ENCODE results near the gene APOBEC2. TPM values are rescaled to one million over a fixed set of nuclear protein-coding genes. Genes with fewer than 3 reads are reported as not detected.

Gene APOBEC2
- total and polyA plus RNA-seq, 9 of the 15 experiments (the other 6 are each of a cell fraction or from before 2014, with no cell fraction given), result 0.25 to 1.6 TPM; not detected in 7

DNA sequence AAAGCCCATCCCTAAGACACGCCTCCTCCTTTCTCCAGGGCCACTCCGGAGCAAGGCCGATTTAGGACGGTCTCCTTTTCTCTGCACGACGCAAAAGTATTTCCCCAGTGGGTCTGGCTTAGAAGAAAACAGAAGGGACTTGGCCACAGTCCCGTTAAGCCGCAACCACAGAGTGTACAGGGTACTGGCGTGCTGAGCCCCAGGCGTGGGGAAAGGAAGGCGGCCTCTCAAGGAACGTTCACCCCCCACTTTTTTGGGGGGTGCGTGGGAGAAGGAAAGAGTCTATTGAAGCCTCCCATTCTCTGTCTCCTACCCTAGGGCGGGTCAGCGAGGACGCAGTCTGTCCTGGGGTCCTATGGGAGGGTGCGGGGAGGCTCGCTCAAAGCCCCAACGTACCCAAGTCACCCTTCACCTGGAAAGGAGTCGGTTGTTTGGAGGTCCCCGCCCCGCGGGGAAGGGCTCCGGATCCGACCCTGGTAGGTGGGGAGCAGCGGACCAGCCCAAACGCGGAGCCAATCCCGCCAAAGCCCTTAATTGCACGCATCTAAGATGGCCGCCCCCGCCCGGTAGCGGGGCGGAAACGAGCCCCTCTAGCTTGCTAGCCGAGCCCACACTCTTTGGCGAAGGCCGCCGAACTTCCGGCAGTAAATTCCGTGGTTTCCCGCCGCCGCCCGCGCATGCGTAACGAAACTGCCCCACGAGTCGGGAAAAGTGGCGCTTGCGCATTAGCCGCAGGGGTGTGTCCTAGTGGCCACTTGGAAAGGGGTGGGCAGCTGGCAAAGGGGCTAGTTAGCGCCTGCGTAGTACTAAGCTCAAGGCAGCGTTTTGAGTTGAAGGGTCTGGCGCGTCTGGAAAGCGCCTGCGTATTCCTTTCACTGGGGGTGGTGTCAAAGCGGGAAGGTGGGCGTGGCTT, 19.2 kb downstream of the APOBEC2 start, which contains the start of gene OARD1 (continued):
- TF ChIP-seq, protein P1, sequence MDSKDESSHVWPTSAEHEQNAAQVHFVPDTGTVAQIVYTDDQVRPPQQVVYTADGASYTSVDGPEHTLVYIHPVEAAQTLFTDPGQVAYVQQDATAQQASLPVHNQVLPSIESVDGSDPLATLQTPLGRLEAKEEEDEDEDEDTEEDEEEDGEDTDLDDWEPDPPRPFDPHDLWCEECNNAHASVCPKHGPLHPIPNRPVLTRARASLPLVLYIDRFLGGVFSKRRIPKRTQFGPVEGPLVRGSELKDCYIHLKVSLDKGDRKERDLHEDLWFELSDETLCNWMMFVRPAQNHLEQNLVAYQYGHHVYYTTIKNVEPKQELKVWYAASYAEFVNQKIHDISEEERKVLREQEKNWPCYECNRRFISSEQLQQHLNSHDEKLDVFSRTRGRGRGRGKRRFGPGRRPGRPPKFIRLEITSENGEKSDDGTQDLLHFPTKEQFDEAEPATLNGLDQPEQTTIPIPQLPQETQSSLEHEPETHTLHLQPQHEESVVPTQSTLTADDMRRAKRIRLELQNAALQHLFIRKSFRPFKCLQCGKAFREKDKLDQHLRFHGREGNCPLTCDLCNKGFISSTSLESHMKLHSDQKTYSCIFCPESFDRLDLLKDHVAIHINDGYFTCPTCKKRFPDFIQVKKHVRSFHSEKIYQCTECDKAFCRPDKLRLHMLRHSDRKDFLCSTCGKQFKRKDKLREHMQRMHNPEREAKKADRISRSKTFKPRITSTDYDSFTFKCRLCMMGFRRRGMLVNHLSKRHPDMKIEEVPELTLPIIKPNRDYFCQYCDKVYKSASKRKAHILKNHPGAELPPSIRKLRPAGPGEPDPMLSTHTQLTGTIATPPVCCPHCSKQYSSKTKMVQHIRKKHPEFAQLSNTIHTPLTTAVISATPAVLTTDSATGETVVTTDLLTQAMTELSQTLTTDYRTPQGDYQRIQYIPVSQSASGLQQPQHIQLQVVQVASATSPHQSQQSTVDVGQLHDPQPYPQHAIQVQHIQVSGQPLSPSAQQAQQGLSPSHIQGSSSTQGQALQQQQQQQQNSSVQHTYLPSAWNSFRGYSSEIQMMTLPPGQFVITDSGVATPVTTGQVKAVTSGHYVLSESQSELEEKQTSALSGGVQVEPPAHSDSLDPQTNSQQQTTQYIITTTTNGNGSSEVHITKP (IDR thresholded peaks at IDR 0.05; ENCODE audit: partially characterized antibody), result peak; percentile 86
- peak; percentile 16; the same call in 1 of the 2 replicates for TF ChIP-seq GTF2F1 (IDR thresholded peaks at IDR 0.05; ENCODE audit: low read depth, low read length)
- TF ChIP-seq BCL6 (CRISPR knock-in tag; IDR thresholded peaks at IDR 0.05), result no peak
- TF ChIP-seq, protein P2, sequence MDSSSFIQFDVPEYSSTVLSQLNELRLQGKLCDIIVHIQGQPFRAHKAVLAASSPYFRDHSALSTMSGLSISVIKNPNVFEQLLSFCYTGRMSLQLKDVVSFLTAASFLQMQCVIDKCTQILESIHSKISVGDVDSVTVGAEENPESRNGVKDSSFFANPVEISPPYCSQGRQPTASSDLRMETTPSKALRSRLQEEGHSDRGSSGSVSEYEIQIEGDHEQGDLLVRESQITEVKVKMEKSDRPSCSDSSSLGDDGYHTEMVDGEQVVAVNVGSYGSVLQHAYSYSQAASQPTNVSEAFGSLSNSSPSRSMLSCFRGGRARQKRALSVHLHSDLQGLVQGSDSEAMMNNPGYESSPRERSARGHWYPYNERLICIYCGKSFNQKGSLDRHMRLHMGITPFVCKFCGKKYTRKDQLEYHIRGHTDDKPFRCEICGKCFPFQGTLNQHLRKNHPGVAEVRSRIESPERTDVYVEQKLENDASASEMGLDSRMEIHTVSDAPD (CRISPR knock-in tag; IDR thresholded peaks at IDR 0.05), result no peak
- TF ChIP-seq HNRNPLL (IDR thresholded peaks at IDR 0.05; ENCODE audit: low read depth, low read length, poor library complexity, severe bottlenecking), result peak; percentile 76
- TF ChIP-seq, protein P3, sequence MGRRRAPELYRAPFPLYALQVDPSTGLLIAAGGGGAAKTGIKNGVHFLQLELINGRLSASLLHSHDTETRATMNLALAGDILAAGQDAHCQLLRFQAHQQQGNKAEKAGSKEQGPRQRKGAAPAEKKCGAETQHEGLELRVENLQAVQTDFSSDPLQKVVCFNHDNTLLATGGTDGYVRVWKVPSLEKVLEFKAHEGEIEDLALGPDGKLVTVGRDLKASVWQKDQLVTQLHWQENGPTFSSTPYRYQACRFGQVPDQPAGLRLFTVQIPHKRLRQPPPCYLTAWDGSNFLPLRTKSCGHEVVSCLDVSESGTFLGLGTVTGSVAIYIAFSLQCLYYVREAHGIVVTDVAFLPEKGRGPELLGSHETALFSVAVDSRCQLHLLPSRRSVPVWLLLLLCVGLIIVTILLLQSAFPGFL (CRISPR knock-in tag; IDR thresholded peaks at IDR 0.05), result peak; percentile 76; the same call in 1 of the 2 replicates
- 0 out of 2 replicates have a peak, but pooled peaks have one; percentile 15 for TF ChIP-seq NCOA1 (IDR thresholded peaks at IDR 0.05; ENCODE audit: low read depth)
- peak; percentile 72 for TF ChIP-seq POLR2B (IDR thresholded peaks at IDR 0.05; ENCODE audit: low read depth, partially characterized antibody)
- 0 out of 2 replicates have a peak, but pooled peaks have one; percentile 27 for TF ChIP-seq LEF1 (IDR thresholded peaks at IDR 0.05)
- TF ChIP-seq, protein P4, sequence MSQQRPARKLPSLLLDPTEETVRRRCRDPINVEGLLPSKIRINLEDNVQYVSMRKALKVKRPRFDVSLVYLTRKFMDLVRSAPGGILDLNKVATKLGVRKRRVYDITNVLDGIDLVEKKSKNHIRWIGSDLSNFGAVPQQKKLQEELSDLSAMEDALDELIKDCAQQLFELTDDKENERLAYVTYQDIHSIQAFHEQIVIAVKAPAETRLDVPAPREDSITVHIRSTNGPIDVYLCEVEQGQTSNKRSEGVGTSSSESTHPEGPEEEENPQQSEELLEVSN (IDR thresholded peaks at IDR 0.05; ENCODE audit: borderline replicate concordance in 1 of 2, extremely low read depth in 1 of 2, insufficient read depth in 1 of 2, insufficient read length in 1 of 2, low read depth in 1 of 2, low read length in 1 of 2, poor library complexity in 1 of 2, severe bottlenecking in 1 of 2), result peak in 1 of 2 experiments; percentile 72
- TF ChIP-seq SMC3 (conservative IDR thresholded peaks at IDR 0.05; ENCODE audit: insufficient read depth, low read depth, low read length), result no peak
- no peak for TF ChIP-seq ILF3 (IDR thresholded peaks at IDR 0.05; ENCODE audit: borderline replicate concordance)
- TF ChIP-seq, protein P5, sequence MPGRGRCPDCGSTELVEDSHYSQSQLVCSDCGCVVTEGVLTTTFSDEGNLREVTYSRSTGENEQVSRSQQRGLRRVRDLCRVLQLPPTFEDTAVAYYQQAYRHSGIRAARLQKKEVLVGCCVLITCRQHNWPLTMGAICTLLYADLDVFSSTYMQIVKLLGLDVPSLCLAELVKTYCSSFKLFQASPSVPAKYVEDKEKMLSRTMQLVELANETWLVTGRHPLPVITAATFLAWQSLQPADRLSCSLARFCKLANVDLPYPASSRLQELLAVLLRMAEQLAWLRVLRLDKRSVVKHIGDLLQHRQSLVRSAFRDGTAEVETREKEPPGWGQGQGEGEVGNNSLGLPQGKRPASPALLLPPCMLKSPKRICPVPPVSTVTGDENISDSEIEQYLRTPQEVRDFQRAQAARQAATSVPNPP (IDR thresholded peaks at IDR 0.05; ENCODE audit: borderline replicate concordance, insufficient read depth, insufficient read length), result no peak
- TF ChIP-seq SMAD1 (IDR thresholded peaks at IDR 0.05; ENCODE audit: low read depth, low read length, partially characterized antibody), result peak; percentile 40
- TF ChIP-seq NR2C2 (CRISPR knock-in tag; IDR thresholded peaks at IDR 0.05), result 0 out of 2 replicates have a peak, but pooled peaks have one; percentile 42
- TF ChIP-seq NR2C2 (tag; IDR thresholded peaks at IDR 0.05), result peak; percentile 82; the same call in 1 of the 2 replicates

Measured in K562 (cell line).